ENCODE data around the gene CAPN5.

Gene CAPN5

GRCh38 chr11:77123591-77123990, 56.8 kb downstream of the CAPN5 start:
- H3K27me3 Mint-ChIP-seq (ENCODE audit: low read depth, poor library complexity): peaks cover 3% of the 10 kb centered on the region
- H3K4me1 Mint-ChIP-seq: peaks cover 19% of the 10 kb centered on the region
- no peak overlapping the region for H3K4me3 Mint-ChIP-seq

GRCh38 chr11:77124041-77124440, 57.3 kb downstream of the CAPN5 start:
- no peaks in the 10 kb centered on the region for H3K9me3 Mint-ChIP-seq

More at GRCh38 chr11:77123591-77123990, 56.8 kb downstream of the CAPN5 start:
- peaks cover 6% of the 10 kb centered on the region for H3K36me3 Mint-ChIP-seq (ENCODE audit: low read depth)
- TF ChIP-seq CTCF (IDR thresholded peaks at IDR 0.05): no peak
- no peak for DNase-seq
- no peak overlapping the region for H3K27ac Mint-ChIP-seq
- no peaks in the 10 kb centered on the region for H3K9me3 Mint-ChIP-seq

GRCh38 chr11:77124488-77124887, 57.7 kb downstream of the CAPN5 start:
- peaks cover 9% of the 10 kb centered on the region for H3K27me3 Mint-ChIP-seq (ENCODE audit: low read depth, poor library complexity)
- peak overlapping the region; percentile 77 for H3K27ac Mint-ChIP-seq
- peaks cover 28% of the 10 kb centered on the region for H3K4me1 Mint-ChIP-seq
- H3K36me3 Mint-ChIP-seq (ENCODE audit: low read depth): peaks cover 6% of the 10 kb centered on the region
- H3K9me3 Mint-ChIP-seq: no peaks in the 10 kb centered on the region
- H3K4me3 Mint-ChIP-seq: no peak overlapping the region
- no peak for TF ChIP-seq CTCF (IDR thresholded peaks at IDR 0.05)
- no peak for DNase-seq

More at GRCh38 chr11:77124041-77124440, 57.3 kb downstream of the CAPN5 start:
- Mint-ChIP-seq H3K27me3 (ENCODE audit: low read depth, poor library complexity) (peaks cover 5% of the 10 kb centered on the region), H3K27ac (peak overlapping the region; percentile 77), H3K4me3 (no peak overlapping the region), H3K36me3 (ENCODE audit: low read depth) (peaks cover 6% of the 10 kb centered on the region), H3K4me1 (peaks cover 23% of the 10 kb centered on the region)
- no peak for DNase-seq
- no peak for TF ChIP-seq CTCF (IDR thresholded peaks at IDR 0.05)

GRCh38 chr11:77125191-77125590, 58.4 kb downstream of the CAPN5 start:
- no peak for DNase-seq
- Mint-ChIP-seq H3K4me1 (peaks cover 31% of the 10 kb centered on the region), H3K4me3 (no peak overlapping the region), H3K27me3 (ENCODE audit: low read depth, poor library complexity) (peaks cover 11% of the 10 kb centered on the region), H3K36me3 (ENCODE audit: low read depth) (peaks cover 6% of the 10 kb centered on the region), H3K9me3 (no peaks in the 10 kb centered on the region), H3K27ac (no peak overlapping the region)
- TF ChIP-seq CTCF (IDR thresholded peaks at IDR 0.05): no peak

- H3K36me3 Mint-ChIP-seq (ENCODE audit: low read depth): peaks cover 4% of the 10 kb centered on the region
- TF ChIP-seq CTCF (IDR thresholded peaks at IDR 0.05): no peak
- peaks cover 33% of the 10 kb centered on the region for H3K4me1 Mint-ChIP-seq
Measured at GRCh38 chr11:77125695-77126094, 58.9 kb downstream of the CAPN5 start.

GRCh38 chr11:77126156-77126775, 59.5 kb downstream of the CAPN5 start:
- Mint-ChIP-seq H3K9me3 (no peaks in the 10 kb centered on the region), H3K36me3 (ENCODE audit: low read depth) (no peaks in the 10 kb centered on the region), H3K4me1 (peaks cover 39% of the 10 kb centered on the region), H3K4me3 (peak overlapping the region; percentile 51), H3K27ac (no peak overlapping the region), H3K27me3 (ENCODE audit: low read depth, poor library complexity) (peaks cover 11% of the 10 kb centered on the region)
- TF ChIP-seq CTCF (IDR thresholded peaks at IDR 0.05): no peak
- no peak for DNase-seq

More at GRCh38 chr11:77125695-77126094, 58.9 kb downstream of the CAPN5 start:
- Mint-ChIP-seq H3K27ac (no peak overlapping the region), H3K9me3 (no peaks in the 10 kb centered on the region), H3K27me3 (ENCODE audit: low read depth, poor library complexity) (peaks cover 11% of the 10 kb centered on the region), H3K4me3 (no peak overlapping the region)
- DNase-seq: no peak
